Endothelial cell of umbilical vein (primary cell): Measurements from ENCODE around the gene RNPEPL1.

ENCODE experiments used
- EZH2 ChIP-seq: IDR thresholded peaks from 2 replicates; pipeline ENCODE4 v1.6.1; 2012; ENCODE audit warnings: borderline replicate concordance, low read depth, mild to moderate bottlenecking, moderate library complexity, low read length, inconsistent platforms; ENCODE audit not compliant: severe bottlenecking
- JUN ChIP-seq: IDR thresholded peaks from 2 replicates; pipeline ENCODE4 v1.6.1; 2011; ENCODE audit warnings: borderline replicate concordance, low read depth; ENCODE audit not compliant: insufficient read length, insufficient read depth
- MYC ChIP-seq: IDR thresholded peaks from one replicate; pipeline ENCODE4 v1.6.1; 2011; ENCODE audit warnings: mild to moderate bottlenecking, low read depth, low read length
- POLR2A ChIP-seq: IDR thresholded peaks from 2 replicates; pipeline ENCODE4 v1.6.1; 2012; ENCODE audit warnings: low read depth, mild to moderate bottlenecking, control low read depth, low read length
- POLR2AphosphoS5 ChIP-seq: IDR thresholded peaks from 2 replicates; pipeline ENCODE4 v1.6.1; 2012; ENCODE audit warnings: low read depth, mild to moderate bottlenecking, control low read depth, low read length, moderate library complexity; ENCODE audit not compliant: insufficient read depth
- TF ChIP-seq, protein P1 (sequence below), 2 donors: IDR thresholded peaks; 1 replicate in 1 of 2; 2 replicates in 1 of 2; pipeline ENCODE4 v1.5.1; 2011; ENCODE audit warnings: low read length in 2 of 2, mild to moderate bottlenecking in 2 of 2, moderate library complexity in 2 of 2, control low read depth in 1 of 2, inconsistent platforms in 1 of 2, low read depth in 1 of 2; ENCODE audit not compliant: insufficient read depth in 1 of 2; ENCODE audit errors: extremely low read depth in 1 of 2
- TF ChIP-seq, protein P2 (sequence below): IDR thresholded peaks from 2 replicates; pipeline ENCODE4 v1.6.1; 2011; ENCODE audit not compliant: insufficient read depth, insufficient read length

DNA sequence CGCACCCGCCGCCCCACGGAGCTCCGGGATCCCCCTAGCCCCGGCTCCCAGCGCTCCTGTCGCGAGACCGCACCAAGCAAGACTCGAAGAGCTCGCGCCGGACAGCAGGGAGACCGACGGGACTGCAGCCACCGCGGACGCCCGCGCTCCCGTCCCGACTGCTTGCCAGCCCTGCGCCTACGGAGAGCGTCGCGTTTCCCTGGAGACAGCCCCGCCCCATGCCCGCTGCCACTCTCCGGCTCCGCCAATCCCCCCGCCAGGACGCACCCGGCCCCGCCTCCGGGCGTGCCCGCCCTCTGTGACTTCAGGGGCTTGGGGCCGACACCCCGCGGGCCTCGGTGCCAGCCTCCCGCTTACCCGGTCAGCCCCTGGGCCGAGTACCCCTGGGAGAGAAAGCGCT is 10.5 kb upstream of the RNPEPL1 start, which contains the start of gene ANKMY1:
- no peak for TF ChIP-seq EZH2
- TF ChIP-seq, protein P1, sequence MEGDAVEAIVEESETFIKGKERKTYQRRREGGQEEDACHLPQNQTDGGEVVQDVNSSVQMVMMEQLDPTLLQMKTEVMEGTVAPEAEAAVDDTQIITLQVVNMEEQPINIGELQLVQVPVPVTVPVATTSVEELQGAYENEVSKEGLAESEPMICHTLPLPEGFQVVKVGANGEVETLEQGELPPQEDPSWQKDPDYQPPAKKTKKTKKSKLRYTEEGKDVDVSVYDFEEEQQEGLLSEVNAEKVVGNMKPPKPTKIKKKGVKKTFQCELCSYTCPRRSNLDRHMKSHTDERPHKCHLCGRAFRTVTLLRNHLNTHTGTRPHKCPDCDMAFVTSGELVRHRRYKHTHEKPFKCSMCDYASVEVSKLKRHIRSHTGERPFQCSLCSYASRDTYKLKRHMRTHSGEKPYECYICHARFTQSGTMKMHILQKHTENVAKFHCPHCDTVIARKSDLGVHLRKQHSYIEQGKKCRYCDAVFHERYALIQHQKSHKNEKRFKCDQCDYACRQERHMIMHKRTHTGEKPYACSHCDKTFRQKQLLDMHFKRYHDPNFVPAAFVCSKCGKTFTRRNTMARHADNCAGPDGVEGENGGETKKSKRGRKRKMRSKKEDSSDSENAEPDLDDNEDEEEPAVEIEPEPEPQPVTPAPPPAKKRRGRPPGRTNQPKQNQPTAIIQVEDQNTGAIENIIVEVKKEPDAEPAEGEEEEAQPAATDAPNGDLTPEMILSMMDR (IDR thresholded peaks at IDR 0.05; ENCODE audit: extremely low read depth in 1 of 2, insufficient read depth in 1 of 2, low read depth in 1 of 2, low read length in 2 of 2), result no peak
- TF ChIP-seq POLR2AphosphoS5, result peak; percentile 22
- TF ChIP-seq, protein P2, sequence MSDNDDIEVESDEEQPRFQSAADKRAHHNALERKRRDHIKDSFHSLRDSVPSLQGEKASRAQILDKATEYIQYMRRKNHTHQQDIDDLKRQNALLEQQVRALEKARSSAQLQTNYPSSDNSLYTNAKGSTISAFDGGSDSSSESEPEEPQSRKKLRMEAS, result no peak
- TF ChIP-seq POLR2A, result no peak
- TF ChIP-seq MYC, result no peak
- no peak for TF ChIP-seq JUN
